ENCODE measurements around the gene SLC6A18.

DNA sequence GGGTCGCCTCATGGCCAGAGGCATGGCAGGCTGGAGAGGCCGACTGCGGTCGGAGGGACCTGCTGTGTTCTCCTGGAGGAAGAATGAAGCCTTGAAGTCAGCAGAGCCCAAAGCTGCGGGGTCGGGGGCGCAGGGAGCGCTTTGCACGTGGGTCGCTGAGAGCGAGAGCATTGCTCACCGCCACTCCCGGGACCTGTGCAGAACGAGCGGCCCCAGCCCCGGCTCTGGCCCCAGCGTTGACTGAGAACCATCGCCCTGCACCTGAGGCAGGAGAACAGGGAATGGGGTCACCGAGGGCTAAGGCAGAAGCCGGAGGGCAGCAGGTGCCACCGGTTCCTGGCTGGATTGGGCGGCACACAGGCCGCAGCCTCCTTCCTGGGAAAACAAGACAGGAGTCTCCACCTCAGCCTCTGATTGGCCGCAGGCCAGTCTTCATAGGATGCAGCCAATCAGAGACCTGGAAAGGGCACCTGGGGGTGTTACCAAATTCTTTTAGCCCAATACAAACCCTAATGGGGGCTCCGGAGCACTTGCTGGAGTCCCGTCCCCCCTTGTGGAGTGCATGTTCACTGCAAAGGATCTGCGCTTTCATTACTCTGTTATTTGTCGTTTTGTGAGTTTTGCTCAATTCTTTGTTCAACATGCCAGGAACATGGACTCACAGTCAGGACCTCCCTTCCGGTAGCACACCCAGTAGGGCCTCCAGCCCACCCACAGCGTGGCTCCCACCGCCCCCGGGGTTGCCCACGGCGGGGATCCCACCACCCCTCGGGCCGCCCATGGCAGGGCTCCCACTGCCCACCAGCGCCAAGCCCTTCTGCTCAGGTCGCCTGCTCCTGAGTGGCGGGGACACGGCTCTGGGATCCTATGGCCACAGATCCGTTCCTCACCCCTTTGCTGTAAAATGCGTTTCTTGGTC is 48.4 kb upstream of the SLC6A18 start:
- TF ChIP-seq CTCF (IDR thresholded peaks at IDR 0.05; ENCODE audit: low read depth, low read length): no peak
- no peak for TF ChIP-seq EZH2phosphoT487 (IDR thresholded peaks at IDR 0.05; ENCODE audit: low read depth)

Measured in OCI-LY3 (cell line).